ENCODE measurements around the gene DCTN5. TPM values are rescaled to one million over a fixed set of nuclear protein-coding genes. Genes with fewer than 3 reads are reported as not detected.

DCTN5 gene
- total RNA-seq, 2 donors from 2014 or later: 23.5 to 38.3 TPM

GRCh38 chr16:23701045-23701444 is 59.8 kb downstream of the DCTN5 start:
- H3K27me3 ChIP-seq (replicated peaks; ENCODE audit: insufficient read depth): no peaks in the 10 kb centered on the region
- no peaks in the 10 kb centered on the region for H3K9me3 ChIP-seq
- no peaks in the 10 kb centered on the region for H3K36me3 ChIP-seq

GRCh38 chr16:23702951-23703350 is 61.7 kb downstream of the DCTN5 start:
- Histone ChIP-seq H3K4me3 (no peak overlapping the region), H3K27me3 (replicated peaks; ENCODE audit: insufficient read depth) (no peaks in the 10 kb centered on the region), H3K36me3 (no peaks in the 10 kb centered on the region), H3K27ac (no peak overlapping the region), H3K4me1 (ENCODE audit: control insufficient read depth in 1 of 2, low read depth in 2 of 2) (no peaks in the 10 kb centered on the region), H3K9me3 (no peaks in the 10 kb centered on the region)
- no peak for TF ChIP-seq CTCF (IDR thresholded peaks at IDR 0.05)
- DNase-seq (ENCODE audit: low spot score) (no peak), ATAC-seq (ENCODE audit: insufficient number of reproducible peaks, low FRiP score, low read depth) (no peak)

More at GRCh38 chr16:23701045-23701444, 59.8 kb downstream of the DCTN5 start:
- no peak overlapping the region for H3K4me3 ChIP-seq
- no peak for ATAC-seq (ENCODE audit: insufficient number of reproducible peaks, low FRiP score, low read depth)
- no peaks in the 10 kb centered on the region for H3K4me1 ChIP-seq (ENCODE audit: control insufficient read depth in 1 of 2, low read depth in 2 of 2)
- no peak for DNase-seq (ENCODE audit: low spot score)
- no peak for TF ChIP-seq CTCF (IDR thresholded peaks at IDR 0.05)
- H3K27ac ChIP-seq: no peak overlapping the region

GRCh38 chr16:23704772-23705516 is 63.7 kb downstream of the DCTN5 start:
- H3K27ac ChIP-seq: no peak overlapping the region
- peaks cover 5% of the 10 kb centered on the region for H3K9me3 ChIP-seq
- H3K4me3 ChIP-seq: no peak overlapping the region
- no peak for TF ChIP-seq CTCF (IDR thresholded peaks at IDR 0.05)
- no peaks in the 10 kb centered on the region for H3K27me3 ChIP-seq (replicated peaks; ENCODE audit: insufficient read depth)
- no peaks in the 10 kb centered on the region for H3K36me3 ChIP-seq
- ATAC-seq (ENCODE audit: insufficient number of reproducible peaks, low FRiP score, low read depth) (no peak), DNase-seq (ENCODE audit: low spot score) (no peak)
- H3K4me1 ChIP-seq (ENCODE audit: control insufficient read depth in 1 of 2, low read depth in 2 of 2): no peaks in the 10 kb centered on the region

GRCh38 chr16:23705517-23705902 is 64.2 kb downstream of the DCTN5 start:
- no peak for ATAC-seq (ENCODE audit: insufficient number of reproducible peaks, low FRiP score, low read depth)
- H3K27me3 ChIP-seq (replicated peaks; ENCODE audit: insufficient read depth): no peaks in the 10 kb centered on the region
- no peaks in the 10 kb centered on the region for H3K36me3 ChIP-seq
- H3K4me1 ChIP-seq (ENCODE audit: control insufficient read depth in 1 of 2, low read depth in 2 of 2): no peaks in the 10 kb centered on the region
- peaks cover 8% of the 10 kb centered on the region for H3K9me3 ChIP-seq
- no peak overlapping the region for H3K4me3 ChIP-seq
- no peak for TF ChIP-seq CTCF (IDR thresholded peaks at IDR 0.05)
- DNase-seq (ENCODE audit: low spot score): no peak
- H3K27ac ChIP-seq: no peak overlapping the region

GRCh38 chr16:23706439-23706838 is 65.2 kb downstream of the DCTN5 start:
- no peaks in the 10 kb centered on the region for H3K4me1 ChIP-seq (ENCODE audit: control insufficient read depth in 1 of 2, low read depth in 2 of 2)
- no peaks in the 10 kb centered on the region for H3K27me3 ChIP-seq (replicated peaks; ENCODE audit: insufficient read depth)
- DNase-seq (ENCODE audit: low spot score) (no peak), ATAC-seq (ENCODE audit: insufficient number of reproducible peaks, low FRiP score, low read depth) (no peak)
- no peak overlapping the region for H3K4me3 ChIP-seq
- peaks cover 8% of the 10 kb centered on the region for H3K9me3 ChIP-seq
- no peak for TF ChIP-seq CTCF (IDR thresholded peaks at IDR 0.05)
- no peak overlapping the region for H3K27ac ChIP-seq
- no peaks in the 10 kb centered on the region for H3K36me3 ChIP-seq
